RWPE1 (cell line): ENCODE measurements around the gene ZBTB21.
A peak's percentile ranks its signal among the peaks of the same experiment; 100 is the strongest.

Experiments used
- CTCF ChIA-PET: fragments of 350-600 bp; sonication (Branson Sonifier 250); formaldehyde crosslinking; extraction: SDS; loops from one replicate; lab custom pipeline; 2021; lab: Yijun Ruan, JAX
- POLR2A ChIA-PET: fragments of 400-600 bp; formaldehyde crosslinking; extraction: SDS; loops from one replicate; lab custom pipeline; 2020; ENCODE audit warnings: antibody characterized with exemption; ENCODE audit not compliant: low non-redundant PET; lab: Yijun Ruan, JAX
- DNase-seq: peaks from one replicate; pipeline ENCODE4 v3.0.0; 2012; ENCODE audit warnings: low spot score
- H3K27ac ChIP-seq: fragments of 450-650 bp; 2 replicates; pipeline ENCODE4 v1.5.1; 2017
- TF ChIP-seq, protein P1 (sequence below): fragments of 450-650 bp; conservative IDR thresholded peaks from 2 replicates; pipeline ENCODE4 v1.5.1; 2017; ENCODE audit warnings: low read depth, mild to moderate bottlenecking

ZBTB21 gene

DNA sequence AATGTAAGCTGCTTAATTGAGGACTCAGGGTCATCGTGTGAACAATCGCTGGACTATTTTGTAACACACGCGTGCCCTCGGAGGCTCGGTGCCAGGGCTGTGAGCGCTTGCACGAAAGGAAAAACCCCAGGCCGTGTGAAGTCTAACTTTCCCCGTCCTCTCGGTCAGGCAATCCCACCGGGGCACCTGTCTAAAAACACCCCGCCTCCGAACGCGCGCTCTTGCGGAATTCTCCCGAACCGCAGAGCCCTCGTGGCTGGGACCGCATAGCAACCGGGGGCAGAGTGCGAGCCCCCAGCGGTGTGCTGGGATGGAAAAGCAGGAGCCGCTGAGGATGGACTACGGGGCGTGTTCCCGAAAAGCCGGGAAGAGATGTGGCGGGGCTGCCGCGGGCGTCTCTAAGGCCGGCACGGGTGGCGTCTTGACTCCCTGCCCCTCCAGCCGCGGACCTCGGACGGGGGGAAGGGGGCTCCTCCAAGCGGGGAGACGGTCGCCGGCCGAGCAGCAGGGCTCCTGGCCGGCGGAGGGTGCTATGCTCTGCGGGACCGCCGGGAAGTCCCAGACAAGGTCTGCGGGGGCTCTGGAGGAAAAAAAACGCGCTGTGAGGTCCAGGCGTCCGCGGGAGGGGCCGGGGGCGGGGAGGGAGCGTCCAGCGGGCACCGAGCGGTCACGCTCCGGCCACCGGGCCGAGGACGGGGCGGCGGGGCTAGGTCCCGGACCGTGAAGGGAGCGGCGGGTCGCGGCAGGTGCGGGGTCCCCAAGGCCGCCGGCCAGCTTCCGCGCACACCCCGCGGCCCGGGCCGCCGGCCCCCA lies 936 bp downstream of the ZBTB21 start:
- TF ChIP-seq, protein P1, sequence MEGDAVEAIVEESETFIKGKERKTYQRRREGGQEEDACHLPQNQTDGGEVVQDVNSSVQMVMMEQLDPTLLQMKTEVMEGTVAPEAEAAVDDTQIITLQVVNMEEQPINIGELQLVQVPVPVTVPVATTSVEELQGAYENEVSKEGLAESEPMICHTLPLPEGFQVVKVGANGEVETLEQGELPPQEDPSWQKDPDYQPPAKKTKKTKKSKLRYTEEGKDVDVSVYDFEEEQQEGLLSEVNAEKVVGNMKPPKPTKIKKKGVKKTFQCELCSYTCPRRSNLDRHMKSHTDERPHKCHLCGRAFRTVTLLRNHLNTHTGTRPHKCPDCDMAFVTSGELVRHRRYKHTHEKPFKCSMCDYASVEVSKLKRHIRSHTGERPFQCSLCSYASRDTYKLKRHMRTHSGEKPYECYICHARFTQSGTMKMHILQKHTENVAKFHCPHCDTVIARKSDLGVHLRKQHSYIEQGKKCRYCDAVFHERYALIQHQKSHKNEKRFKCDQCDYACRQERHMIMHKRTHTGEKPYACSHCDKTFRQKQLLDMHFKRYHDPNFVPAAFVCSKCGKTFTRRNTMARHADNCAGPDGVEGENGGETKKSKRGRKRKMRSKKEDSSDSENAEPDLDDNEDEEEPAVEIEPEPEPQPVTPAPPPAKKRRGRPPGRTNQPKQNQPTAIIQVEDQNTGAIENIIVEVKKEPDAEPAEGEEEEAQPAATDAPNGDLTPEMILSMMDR, result 0 out of 2 replicates have a peak, but pooled peaks have one; percentile 7
- peak; percentile 17 for DNase-seq
- ChIA-PET CTCF (interaction anchor here (0.6 to 1.1 kb wide), 5 partner anchors 22 to 108 kb away, joined by 3 to 7 read pairs (median 4); no protein-coding TSS in a partner anchor), POLR2A (interaction anchor here (0.6 kb wide), 1 partner anchor 10 kb away, joined by 3 read pairs; no protein-coding TSS in a partner anchor)
- H3K27ac ChIP-seq, result peak overlapping the region; percentile 92

DNA sequence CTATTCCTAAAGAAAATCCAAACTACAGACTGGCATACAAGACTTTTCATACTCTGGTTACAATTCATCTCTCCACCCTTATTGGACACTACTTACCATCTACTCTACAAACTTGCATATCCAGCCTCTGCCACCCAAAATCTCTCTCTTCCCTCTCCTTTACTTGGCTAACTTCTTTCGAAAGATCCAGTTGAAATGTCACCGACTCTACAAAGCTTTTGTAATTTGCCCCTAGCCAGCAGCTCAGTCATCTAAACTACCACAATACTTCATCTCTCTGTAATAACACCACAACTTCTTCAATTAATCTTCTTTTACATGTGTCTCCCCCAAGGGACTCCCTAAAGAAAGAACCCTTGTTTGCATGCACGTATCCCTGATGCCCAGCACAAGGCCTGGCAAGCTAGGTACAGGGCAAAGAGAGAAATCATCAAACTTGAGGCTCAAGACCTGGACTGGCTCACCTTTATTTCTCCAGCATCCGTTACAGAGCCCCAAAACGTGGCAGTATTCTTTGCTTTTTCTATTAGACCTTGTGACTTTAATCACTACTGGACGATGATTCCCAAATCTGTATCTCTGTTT lies 2.7 kb downstream of the ZBTB21 start:
- TF ChIP-seq, protein P1, result no peak
- DNase-seq, result no peak
- POLR2A ChIA-PET, result no interaction called here
- CTCF ChIA-PET, result no interaction called here
- no peak overlapping the region for H3K27ac ChIP-seq

DNA sequence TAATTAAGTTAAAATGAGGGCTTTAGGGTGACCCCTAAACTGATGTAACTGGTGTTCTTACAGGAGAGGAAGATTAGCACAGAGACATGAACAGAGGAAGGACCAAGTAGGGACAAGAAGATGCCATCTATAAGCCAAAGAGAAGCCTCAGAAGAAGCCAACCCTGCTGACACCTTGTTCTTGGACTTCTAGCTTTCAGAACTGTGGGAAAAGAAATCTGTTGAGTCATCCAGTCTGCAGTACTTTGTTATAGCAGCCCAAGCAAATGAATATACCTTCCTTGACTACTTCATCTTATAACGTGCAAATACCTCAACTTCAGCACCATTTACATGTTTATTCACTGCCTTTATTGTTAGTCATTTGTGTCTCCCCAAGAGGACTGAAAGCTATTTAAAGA lies 3.4 kb downstream of the ZBTB21 start:
- TF ChIP-seq, protein P1, result no peak
- POLR2A ChIA-PET, result no interaction called here
- no peak for DNase-seq
- CTCF ChIA-PET, result no interaction called here
- H3K27ac ChIP-seq, result no peak overlapping the region

DNA sequence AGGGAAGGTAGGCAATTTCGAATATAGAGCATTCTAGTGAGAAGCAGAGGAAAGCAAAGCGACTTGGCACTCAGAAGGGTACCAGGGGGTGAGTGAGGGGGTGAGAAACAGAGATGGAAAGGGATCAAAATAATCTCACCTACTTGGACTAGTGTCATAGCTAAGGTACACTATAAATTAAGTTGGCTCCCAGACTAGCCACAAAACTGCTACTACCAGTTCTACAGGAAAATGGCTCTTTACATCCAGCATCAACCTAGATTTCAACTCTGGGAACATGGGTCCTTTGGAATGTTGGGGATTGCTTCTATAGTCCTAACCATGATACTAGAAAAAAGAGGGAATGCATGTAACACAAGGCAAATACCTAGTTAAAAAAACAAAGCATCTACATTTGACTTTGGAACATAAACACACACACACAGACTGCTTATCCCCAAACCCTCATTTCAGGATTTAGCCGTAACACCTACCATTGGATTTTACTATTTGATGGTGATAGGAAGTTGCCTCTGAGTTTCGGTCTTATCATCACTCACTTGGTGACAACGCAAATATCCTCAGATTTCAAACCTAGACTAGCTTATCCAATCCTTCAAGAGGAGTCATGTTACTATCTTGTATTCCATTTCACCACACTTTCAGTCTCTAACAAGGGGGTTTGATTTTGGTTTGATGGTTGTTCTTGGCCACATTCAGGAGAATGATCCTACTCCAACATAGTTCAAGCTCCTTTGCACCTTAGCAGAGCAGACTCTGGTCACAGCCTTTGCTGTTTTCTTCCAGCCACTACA lies 5.6 kb downstream of the ZBTB21 start:
- CTCF ChIA-PET, result interaction anchor here (0.8 kb wide), 1 partner anchor 38 kb away, joined by 3 read pairs; no protein-coding TSS in a partner anchor

DNA sequence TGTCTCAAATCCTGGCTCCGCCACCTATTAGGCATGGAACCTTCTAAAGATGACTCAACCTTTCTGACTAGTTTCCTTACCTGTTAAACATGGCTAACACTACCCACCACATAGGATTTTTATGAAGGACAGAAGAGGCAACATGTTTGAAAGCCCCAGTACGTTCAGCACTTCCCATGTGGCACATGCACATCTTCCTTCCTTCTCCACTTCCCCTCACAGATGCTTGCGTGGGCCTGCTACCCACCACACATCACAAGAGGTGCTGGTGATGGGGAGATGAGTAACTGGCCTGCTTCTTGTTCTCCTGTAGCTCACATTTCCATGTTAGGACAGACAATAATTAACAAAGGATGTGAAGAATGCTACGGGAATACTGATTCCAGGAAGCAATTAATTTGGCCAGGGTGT lies 7.1 kb downstream of the ZBTB21 start:
- no peak for DNase-seq
- TF ChIP-seq, protein P1, result no peak
- POLR2A ChIA-PET, result no interaction called here
- peak overlapping the region; percentile 57; the same call in 1 of the 2 replicates for H3K27ac ChIP-seq
- CTCF ChIA-PET, result interaction anchor here (0.7 kb wide), 1 partner anchor 178 kb away, joined by 3 read pairs; no protein-coding TSS in a partner anchor

More for the DNA sequence above, 5.6 kb downstream of the ZBTB21 start:
- TF ChIP-seq, protein P1, result no peak
- no peak for DNase-seq
- H3K27ac ChIP-seq, result no peak overlapping the region
- POLR2A ChIA-PET, result interaction anchor here (0.7 kb wide), 1 partner anchor 117 kb away, joined by 3 read pairs; no protein-coding TSS in a partner anchor
